Measurements from ENCODE around the gene CD109. TPM values are rescaled to one million over a fixed set of nuclear protein-coding genes. Genes with fewer than 3 reads are reported as not detected.

The CD109 gene
- total RNA-seq, 1 donor from 2014 or later, result 1.5 TPM

GRCh38 chr6:73870907-73871306, 174.9 kb downstream of the CD109 start:
- Mint-ChIP-seq H3K9me3 (peaks cover 12% of the 10 kb centered on the region), H3K4me3 (peak overlapping the region; percentile 21), H3K27me3 (no peaks in the 10 kb centered on the region), H3K27ac (peak overlapping the region; percentile 31), H3K36me3 (no peaks in the 10 kb centered on the region), H3K4me1 (ENCODE audit: unreplicated experiment) (no peaks in the 10 kb centered on the region)
- TF ChIP-seq CTCF (conservative IDR thresholded peaks at IDR 0.05), result no peak
- DNase-seq (ENCODE audit: extremely low spot score, unreplicated experiment), result no peak

GRCh38 chr6:73873081-73873480, 177.1 kb downstream of the CD109 start:
- no peaks in the 10 kb centered on the region for H3K4me1 Mint-ChIP-seq (ENCODE audit: unreplicated experiment)
- no peak overlapping the region for H3K27ac Mint-ChIP-seq
- H3K9me3 Mint-ChIP-seq, result peaks cover 12% of the 10 kb centered on the region
- no peaks in the 10 kb centered on the region for H3K27me3 Mint-ChIP-seq
- TF ChIP-seq CTCF (conservative IDR thresholded peaks at IDR 0.05), result no peak
- H3K36me3 Mint-ChIP-seq, result no peaks in the 10 kb centered on the region
- H3K4me3 Mint-ChIP-seq, result no peak overlapping the region
- no peak for DNase-seq (ENCODE audit: extremely low spot score, unreplicated experiment)

Other genes starting within 250 kb of the CD109 start
- 0.12 TPM in 2 replicates for gene CGAS, start 243.9 kb upstream of the CD109 start, total RNA-seq (ENCODE audit: low replicate concordance)
- 28.0 and 28.3 TPM in 2 replicates for gene MTO1, start 234.5 kb upstream of the CD109 start, total RNA-seq (ENCODE audit: low replicate concordance)
- gene EEF1A1, start 175.2 kb upstream of the CD109 start, total RNA-seq (ENCODE audit: low replicate concordance), result 12,371 and 13,155 TPM in 2 replicates
- 9.7 and 17.8 TPM in 2 replicates for gene SLC17A5, start 42.2 kb upstream of the CD109 start, total RNA-seq (ENCODE audit: low replicate concordance)

Data from type B pancreatic cell (in vitro differentiated cells).